ENCODE results near the gene TOX3.

Gene TOX3

DNA sequence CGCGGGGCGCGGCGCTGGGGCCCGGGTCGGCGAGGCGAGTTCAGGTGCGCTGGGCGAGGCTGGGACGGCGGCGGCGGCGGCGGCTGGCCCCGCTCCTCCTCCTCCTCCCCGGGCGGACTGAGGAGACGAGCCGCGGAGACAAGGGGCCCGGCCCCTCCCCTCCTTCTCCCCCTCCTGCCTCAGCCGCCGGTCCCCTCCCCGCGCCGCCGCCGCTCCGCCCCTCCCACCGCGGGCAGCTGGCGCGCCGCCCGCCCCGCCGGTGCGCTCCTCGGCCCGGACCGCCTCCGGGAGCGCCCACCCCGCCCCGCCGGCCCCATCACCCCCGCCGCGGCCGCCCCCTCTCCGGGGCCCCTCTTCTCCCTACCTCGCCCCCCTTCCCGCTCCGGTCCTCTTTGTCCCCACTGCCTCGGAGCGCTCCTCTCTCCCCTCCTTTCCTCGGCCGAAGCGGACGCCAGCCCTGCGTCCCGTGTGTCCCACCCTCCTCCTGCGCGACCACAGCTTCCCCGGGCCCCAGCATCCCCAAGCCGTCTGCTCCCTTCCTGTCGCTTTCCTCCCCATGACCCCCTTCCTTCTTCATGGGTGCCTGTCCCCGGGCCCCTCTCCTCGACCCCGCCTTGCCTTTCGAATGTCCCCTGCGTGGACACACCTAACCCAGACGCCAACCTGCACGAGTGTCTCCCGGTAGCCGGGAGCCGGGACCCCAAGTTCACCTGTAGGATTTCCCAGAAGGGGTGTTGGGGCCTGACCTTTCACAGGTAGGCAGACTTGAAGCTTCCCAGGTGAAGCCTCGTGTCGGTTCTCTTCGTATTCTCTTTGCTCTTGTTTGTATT lies at the start of gene TOX3:
Gene TOX3, minus strand, starts transcription at position 140 of the 830 bp plus-strand sequence. CDS start 420 bp downstream, outside the sequence.
- no peak for DNase-seq

DNA sequence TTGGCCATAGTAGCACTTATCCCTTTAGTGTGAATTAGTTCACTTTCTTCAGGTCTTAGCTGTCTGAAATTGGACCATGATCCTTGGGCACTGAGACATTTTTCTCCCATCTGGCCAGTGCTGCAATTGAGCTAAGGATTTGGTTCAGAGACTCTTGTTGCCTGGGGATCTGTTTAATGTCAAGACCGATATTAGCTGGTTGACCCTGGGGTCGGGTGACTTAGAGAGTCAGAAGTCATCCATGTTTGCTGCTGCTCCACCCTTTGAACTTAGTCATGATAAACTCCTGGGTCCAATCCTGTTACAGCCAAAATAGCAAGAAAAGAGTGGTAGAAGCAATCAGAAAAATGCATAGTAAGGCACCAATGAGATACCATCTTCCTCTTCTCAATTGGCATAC lies 45.8 kb upstream of the TOX3 start:
- no peak for DNase-seq

DNA sequence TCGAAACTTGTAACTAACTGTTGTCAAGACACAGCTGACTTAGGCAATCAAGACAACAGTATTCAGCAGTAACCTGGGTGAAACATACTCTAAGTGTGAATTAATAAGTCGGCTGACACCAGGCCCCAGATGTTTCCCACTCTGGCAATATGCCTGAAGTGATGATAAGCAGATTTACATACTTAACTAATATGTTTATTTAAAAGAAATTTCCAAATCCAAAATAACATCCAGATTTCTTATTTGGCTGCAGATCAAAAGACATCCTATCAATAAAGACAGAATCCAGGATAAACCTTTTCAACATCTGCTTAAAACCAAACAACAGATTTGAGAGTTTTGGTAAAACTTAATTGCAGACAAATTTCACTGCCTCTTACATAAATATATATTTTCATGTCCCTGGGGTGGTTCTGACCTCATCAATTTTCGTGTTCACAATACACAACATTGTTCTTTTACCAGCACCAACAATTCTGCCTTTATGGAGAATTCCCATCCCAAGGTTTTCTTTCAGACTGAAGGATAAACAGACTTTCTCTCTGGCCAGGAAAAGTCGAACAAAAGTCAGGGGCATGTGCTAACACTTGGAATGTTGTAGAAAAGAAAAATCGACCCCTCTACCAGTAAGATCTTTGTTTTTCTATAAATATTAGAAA lies 45.1 kb upstream of the TOX3 start:
- DNase-seq: no peak

DNA sequence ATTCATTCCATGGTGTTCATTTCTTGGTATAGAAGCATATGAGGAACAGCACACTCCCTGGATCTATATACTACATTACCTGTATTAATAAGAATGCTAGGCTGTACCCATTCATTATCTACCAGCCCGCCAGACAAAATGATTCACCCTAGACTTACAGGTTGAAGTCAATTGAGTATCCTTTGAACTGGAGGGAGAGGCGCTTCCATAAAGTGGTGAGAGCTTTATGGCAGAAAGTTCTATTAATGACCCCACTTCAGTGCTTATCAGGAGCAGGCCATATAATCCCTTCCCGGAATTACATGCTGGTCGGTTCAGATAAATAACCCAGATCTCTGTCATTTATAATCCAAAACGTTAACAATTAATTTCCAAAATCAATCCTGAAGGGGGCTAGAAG lies 44.5 kb upstream of the TOX3 start:
- no peak for DNase-seq

DNA sequence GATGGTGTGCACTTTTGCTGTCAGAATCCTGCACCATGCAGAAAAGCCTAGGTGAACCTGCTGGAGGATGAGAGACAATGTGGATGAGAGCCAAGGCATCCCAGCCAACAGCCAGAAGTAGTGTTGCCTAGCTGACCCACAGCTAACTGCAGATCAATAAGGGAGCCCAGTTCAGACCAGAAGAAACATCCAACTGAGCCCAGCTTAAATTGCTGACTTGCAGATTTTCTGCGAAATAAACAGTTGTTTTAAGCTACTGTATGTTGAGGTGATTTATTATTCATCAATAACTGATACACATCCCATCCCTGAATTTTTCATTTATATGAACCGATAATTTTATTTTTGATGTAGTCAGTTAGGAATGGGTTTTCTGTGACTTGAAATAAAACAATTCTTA lies 39.2 kb upstream of the TOX3 start:
- no peak for DNase-seq

DNA sequence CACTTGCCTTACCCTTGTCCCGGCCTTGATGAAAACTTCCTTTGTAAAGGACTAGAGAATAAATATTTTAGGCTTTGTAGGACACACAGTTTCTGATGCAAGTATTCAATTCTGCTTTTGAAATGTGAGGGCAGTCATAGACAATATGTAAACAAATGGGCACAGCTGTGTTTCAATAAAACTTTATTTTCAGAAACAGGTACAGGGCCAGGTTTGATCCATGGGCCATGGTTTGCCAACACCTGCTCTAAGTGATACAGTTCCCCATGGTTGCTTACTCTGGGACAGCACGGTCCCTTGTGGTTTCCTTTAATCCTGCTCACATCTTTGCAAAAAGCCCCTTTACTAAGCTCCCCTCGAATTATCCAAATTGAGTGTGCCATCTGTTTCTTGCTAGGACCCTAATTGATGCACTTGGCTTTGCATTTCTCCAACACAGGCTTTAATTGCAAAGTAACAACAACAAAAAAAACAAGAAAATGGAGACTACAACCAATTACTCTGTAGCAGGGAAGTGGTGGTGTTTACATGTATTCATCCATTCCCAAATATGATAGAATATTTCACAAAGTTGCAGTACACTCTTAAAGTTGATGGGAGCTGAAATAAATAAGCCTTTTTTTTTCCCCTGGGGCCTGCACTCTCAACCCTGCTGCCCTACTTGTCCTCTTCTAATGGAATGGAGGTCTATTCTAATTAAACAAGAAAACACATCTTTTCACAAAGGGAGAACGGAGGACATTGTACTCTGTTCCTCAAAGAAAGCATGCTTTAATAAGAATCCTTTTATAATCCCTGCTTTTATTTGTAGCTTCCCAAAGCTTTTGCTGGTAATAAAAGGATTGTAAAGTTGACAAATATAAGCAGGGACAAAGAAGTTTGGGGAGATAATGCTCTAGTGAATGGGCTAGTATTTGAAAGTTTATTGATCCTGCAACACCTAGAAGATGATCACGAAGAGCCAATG lies 37.7 kb upstream of the TOX3 start:
- DNase-seq: no peak

DNA sequence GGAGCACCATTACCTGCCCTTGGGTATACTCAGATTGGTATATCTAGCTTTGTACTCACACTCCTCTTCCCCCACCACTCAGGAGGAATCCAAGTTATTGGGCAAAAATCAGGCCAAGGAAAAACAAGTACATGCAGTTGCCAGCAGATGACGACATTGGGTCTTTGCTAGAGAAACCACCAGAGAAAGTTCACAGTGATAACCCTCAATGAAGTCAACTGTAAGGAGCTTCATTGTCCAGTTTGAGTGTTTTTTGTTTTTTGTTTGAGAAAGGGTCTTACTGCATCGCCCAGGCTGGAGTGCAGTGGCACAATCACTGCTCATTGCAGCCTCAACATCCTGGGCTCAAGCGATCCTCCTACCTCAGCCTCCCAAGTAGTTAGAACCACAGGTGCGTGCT lies 34.6 kb upstream of the TOX3 start:
- DNase-seq: no peak

DNA sequence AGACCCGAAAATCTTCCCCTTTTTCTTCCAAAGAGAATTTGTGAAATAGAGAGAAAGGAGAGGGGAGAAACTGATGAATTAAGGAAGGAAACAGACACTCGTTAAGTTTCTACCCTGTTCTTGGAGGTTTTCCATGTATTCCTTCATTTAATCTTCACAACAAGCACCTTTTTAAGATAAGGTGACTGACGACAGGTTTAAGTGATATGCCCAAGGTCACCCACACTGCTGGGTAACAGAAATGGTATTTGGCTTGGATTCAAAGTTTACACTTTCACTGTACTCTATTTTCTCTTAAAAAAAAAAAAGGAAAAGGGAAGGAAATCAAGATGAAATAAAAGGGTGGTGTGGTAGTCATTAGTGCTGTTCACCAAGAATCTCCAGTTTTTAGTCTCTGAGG lies 33.5 kb upstream of the TOX3 start:
- no peak for DNase-seq

DNA sequence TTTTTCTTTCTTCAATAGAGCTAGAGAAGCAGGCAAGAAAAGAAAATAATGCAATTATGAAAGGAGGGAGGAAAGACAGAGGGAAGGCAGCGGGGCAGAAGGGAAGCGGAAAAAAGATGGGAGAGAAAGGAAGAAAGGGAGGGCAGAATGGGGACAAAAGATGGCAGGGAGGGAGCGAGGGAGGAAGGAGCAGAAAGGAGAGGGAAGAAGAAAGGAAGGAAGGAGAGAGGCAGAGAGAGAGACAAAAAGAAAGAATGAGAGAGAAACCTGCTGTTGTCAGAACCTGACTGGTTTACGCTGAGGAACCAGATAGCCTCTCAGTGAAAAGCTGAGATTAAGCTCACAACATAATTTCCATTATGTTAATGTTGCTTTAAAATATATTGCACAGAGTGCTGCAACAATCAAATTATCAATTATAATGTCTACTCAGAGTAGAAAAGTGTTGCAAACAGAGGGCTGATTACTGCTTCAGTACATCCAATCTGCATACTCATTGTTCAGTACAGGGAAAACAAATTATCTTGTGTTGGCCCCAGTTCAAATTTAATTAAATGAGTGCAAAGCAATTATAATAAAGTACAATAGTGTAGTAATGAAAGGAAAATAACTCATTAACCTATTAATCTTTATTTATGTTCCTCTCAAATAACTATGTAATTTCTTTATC lies 32.0 kb upstream of the TOX3 start:
- DNase-seq: no peak

DNA sequence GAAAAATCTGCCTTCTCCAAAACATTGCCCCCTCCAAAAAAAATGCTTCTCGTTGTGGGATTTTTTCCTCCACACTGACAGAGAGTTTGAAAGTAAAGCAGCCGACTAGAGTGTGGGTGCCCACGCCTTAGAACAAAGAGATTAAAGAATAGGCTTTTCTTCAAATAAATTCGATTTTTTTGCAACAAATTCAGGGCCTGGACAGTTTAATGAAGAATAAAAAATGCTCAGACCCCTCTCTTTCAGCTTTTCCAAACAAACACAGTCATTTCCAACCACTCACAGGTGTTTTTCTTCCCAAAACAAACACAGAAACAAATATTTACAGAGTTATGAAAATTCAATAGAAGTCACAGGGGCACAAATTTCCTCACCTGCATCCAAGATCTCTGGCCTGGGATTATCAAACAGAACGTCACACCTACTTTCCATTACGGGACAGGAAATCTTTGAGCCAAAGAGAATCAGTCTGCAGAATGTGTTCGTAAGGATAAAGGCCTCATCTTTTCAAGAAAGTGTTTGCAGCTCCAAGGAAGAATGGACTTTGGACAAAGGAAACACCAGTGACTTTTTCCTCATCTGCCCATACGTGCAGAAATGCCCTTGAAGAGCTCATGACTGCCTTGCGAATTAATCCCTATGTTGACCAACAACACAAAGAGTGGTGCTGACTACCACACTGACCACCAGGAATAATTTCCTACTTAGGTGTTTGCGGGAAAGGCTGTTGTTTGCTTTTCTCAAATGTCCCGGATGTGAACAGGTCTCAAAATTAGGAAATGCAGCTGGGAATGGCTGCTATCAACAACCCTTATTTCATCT lies 31.3 kb upstream of the TOX3 start:
- no peak for DNase-seq

DNA sequence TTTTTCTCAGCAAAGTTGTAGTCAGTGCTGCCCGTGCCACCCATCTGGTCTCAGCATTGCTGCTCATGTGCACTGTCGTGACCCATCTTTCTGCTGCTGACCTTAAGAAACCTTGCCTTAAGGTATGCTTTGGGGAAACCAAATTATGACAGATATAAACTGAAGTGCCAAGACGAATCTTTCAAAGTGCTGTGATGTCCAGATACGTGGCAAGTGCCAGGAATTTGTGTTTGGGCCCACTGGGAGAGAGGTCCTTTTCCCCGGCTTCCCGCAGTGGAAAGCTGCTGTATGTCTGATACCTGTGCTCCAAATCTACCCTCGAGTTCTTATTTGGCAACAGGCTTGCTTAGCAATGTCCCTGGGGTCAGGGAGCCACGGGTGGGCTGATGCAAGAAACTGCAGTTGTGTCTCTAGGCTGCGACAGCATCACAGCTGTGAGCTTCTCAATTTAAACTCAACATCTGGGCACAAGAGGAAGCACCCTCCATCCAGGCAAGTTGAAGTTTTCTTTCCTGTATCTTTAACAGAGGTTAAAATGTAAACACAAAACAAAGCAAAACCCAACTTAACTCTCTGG lies 30.3 kb upstream of the TOX3 start:
- DNase-seq: no peak

DNA sequence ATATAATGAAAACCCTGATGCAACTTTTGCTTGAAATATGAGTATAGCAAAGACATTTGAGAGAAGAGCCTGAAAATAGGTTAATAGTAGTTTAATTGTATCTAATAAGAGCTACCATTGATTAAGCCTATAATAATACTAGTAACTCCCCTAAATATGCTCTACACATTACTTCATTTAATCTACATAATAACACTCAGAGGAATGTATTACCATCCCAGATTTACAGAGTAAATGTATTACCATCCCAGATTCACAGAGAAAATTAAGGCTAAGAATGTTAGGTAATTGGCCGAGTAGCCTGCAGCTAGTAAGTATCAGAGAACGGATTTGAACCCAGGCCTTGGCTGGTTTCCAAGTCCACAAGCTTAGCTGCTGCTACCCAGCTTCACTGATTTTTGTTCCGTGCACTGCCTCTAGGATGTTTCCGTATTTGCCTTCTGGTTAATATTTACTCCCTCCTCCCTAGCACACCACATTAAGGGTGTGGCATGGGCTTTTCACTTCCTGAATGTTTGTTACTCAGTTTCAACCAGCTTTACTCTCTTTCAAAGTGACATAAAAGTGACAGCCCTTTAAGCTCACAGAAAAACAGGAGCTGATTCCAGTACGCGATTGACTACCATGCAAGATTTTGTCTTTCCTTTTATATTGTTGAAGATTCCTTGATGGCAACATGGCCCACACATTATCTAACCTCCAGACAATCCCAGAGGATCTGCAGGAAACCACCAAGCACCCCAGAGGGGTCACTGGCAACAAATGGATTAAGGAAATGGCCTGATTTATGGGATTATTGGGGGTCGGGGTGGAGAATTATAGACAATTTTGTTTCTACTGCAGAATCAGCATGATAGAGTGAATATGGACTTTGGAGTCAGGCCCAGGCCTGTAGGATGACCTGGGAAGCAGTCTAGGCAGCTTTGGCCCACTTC lies 26.7 kb upstream of the TOX3 start:
- DNase-seq: no peak

DNA sequence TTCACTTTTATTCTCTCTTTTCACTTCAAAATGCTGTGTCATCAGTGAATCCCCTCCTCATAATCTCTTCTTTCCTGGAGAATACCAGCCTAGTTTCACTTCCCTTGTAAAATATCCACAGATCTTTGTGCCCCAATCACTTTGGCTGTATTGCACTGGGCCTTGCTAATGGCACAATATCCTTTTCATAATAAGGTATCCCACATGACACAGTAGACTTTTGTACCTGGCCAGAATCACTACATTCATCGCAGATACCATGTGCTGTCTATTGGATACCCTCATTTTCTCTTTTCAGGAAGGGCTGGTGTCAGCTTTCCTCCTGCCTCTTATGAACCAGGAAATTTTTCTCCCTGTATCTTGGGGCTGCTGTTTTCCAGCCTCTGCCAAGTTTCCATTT lies 25.7 kb upstream of the TOX3 start:
- DNase-seq: no peak

DNA sequence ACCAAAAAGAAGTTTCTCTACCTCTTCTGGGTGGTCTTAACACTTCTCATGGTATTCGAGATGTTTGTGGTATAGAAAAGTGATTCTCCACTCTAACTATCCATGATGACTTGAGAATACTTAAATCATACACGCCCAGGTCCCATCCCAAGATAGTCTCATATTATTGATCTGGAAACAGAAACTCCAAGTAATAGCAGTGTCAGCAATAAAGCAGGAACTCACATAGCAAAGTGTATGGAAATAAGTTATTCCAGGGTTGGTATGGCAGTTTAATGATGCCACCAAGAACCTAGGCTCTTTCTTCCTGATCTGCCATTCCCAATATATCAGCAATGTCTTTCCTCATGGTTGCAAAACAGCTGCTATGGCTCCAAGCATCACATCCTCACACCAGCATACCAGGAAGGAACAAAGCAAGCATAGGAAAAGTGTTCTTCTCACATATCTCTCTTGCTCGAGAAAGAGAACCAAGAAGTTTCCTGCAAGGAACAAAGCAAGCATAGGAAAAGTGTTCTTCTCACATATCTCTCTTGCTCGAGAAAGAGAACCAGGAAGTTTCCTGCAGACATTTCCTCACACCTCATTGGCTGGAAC lies 23.6 kb upstream of the TOX3 start:
- DNase-seq: no peak

DNA sequence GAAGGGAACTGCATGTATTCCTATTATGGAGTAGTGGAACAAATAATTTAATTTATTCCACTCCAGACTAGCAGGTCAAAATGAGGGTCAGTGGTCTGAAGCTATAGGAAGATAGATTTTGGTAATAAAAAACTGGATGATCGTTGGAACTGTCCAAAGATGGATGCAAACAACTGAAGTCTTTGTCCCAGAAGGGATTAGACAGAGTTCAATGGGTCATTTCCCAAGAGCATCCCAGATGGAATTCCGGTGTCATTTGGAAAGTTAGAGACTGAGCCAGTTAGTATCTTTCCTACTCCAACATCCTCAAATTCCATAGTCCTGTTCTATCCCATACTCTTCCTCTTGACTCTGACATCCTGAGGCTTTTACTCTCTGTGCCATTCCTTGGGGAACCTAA lies 22.8 kb upstream of the TOX3 start:
- no peak for DNase-seq

DNA sequence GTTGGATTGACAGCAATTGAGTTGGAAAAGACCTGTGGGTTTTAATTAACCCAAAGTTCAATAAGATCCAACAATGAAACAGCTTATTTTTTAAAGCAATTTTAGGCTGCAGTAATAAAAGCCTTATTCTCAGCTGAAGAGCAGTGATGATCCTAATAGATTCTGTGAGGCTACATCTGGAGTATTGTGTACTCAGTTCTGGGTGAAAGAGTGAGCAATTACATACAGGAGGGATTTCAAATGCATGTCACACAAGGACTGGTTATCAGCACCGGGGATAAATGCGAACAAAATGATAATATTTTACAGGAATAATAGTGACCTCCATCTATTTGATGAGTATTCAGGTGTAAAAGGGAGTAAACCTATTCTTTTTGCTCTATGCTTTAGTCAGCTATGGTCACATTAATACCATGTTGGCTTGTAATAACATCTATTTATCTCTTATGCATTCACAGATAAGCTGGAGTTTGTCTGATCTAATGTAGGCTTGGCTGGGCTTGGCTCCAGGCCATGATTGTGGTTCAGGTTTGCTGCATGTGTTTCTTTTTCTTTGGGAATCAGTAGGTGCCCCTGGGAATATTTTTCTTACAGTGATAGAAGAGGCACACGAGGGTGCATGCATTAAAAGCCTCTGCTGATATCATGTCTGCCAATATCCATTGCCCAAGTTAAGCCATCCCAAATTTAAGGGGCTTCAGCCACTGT lies 22.2 kb upstream of the TOX3 start:
- no peak for DNase-seq

DNA sequence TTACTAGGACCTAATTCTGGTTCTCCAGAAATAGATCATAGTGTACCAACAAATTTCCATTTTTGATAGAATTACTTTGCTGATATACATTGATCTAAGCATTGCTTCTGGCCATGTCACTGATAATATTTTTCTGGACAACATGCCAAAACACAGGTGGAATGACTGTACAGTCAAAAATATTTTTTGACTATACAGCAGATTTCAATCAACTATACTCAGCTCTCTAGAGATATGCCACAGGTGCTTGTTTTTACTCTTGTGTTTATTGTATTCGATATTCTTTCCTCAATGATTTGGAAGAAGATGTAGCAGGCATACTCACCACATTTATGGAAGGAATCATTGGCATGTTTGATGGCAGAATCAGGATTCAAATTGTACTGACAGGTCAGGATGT lies 21.6 kb upstream of the TOX3 start:
- no peak for DNase-seq

DNA sequence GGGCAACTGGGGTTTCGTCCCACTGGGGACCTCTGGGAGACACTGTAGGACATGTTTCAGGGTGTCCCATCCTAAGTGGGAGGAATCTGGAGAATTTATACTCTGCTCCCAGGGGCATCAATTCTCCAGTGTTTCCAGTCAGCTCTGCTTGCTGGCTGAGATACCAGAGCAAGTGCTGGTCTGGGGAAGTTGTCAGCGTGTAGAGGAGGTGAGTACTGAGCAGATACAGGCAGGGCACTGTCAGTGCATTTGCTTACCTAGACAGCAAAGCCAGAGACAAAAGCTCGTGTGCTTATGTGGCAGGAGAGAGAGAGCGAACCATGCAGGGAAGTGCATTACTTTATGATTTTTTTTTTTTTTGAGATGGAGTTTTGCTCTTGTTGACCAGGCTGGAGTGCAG lies 20.2 kb upstream of the TOX3 start:
- no peak for DNase-seq

Data from EL (cell line).